ENCODE measurements around the gene STAT3. TPM values are rescaled to one million over a fixed set of nuclear protein-coding genes. Genes with fewer than 3 reads are reported as not detected.

STAT3 gene
- total and polyA plus RNA-seq, 2 experiments from 2014 or later, result 84.1 to 112 TPM

DNA sequence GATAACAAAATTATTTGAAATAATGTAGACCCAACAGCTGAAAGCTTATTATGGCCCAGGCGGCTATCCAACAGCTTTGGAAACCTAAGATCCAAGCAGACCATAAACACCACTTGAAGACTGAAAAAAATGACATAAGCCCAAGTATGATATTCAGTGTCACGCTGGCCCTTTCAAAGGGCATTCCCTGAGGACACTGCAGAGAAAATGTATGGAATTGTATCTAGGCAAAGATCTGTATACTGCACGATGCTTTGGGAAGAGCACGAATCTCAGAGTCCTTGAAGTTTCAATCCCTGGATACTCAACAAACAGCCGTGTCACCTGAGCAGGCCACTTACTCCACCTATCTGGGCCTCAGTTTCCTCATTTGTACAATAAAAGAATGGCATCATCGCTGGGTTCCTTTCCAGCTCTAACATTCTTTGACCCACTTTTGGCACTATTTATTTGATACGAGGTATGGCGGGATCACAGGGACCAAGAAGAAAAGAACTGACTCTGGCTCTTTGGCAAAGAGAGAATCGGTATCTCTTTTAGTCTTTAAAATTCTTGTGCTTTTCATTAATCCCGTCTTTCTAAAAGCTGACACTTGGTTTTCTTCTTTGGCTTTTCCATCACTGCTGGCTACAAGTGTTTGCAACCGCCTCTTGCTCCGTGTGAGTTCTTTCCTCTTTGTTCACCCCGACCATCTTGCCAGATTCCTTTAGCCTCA, 113.3 kb downstream of the STAT3 start:
- in situ Hi-C loops (cut with MboI), result no loop called here
- H3K4me3 ChIP-seq, result peak overlapping the region; percentile 90
- peak; percentile 65 for DNase-seq
- 11 to 13% methylated on average over 13 of the region's 13 CpGs for WGBS, 2 experiments (ENCODE audit: low coverage in 1 of 2, low lambda C conversion rate in 2 of 2, missing lambda C conversion rate in 2 of 2)
- peaks cover 6% of the 10 kb centered on the region; the same call in 1 of the 2 replicates for H4K20me1 ChIP-seq (ENCODE audit: insufficient read depth)
- H3F3A ChIP-seq (ENCODE audit: insufficient read depth), result no peaks in the 10 kb centered on the region
- H3K27me3 ChIP-seq (replicated peaks; ENCODE audit: insufficient read depth), result no peaks in the 10 kb centered on the region
- peaks cover 12% of the 10 kb centered on the region for H3K4me1 ChIP-seq (ENCODE audit: insufficient read depth)
- no peaks in the 10 kb centered on the region for H3K9me3 ChIP-seq (ENCODE audit: low read depth)
- no peaks in the 10 kb centered on the region for H3K9me2 ChIP-seq (ENCODE audit: insufficient read depth)
- H3K4me2 ChIP-seq (ENCODE audit: unreplicated experiment), result peak overlapping the region; percentile 99
- peak overlapping the region; percentile 81 for H2AFZ ChIP-seq
- TF ChIP-seq EZH2phosphoT487 (IDR thresholded peaks at IDR 0.05; ENCODE audit: insufficient read depth, low read depth) (no peak), EZH2 (IDR thresholded peaks at IDR 0.05; ENCODE audit: insufficient read depth, poor library complexity, severe bottlenecking) (no peak)
- peak overlapping the region; percentile 84 for H3K9ac ChIP-seq
- H3K79me2 ChIP-seq (ENCODE audit: insufficient read depth), result peaks cover 59% of the 10 kb centered on the region
- no peak overlapping the region for H3K27ac ChIP-seq
- no peaks in the 10 kb centered on the region for H3K36me3 ChIP-seq (ENCODE audit: low read depth)

DNA sequence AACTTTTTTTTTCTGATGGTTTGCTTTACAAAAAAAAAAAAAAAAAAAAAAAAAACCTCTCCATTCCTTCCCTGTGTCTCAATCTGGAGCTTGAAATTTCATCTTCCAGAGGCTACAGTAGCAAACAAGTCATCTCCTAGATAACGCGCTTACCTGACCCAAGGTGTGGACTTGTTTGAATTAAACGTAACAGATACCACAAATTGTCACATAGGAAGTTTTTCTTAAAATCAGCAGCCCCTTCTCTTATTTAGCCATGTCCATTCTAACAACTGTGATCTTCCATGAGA, 114.0 kb downstream of the STAT3 start:
- Histone ChIP-seq H3K27me3 (replicated peaks; ENCODE audit: insufficient read depth) (no peaks in the 10 kb centered on the region), H3K4me1 (ENCODE audit: insufficient read depth) (peaks cover 16% of the 10 kb centered on the region), H3K9ac (no peak overlapping the region), H3F3A (ENCODE audit: insufficient read depth) (no peaks in the 10 kb centered on the region), H3K4me3 (peak overlapping the region; percentile 90), H2AFZ (no peak overlapping the region), H3K79me2 (ENCODE audit: insufficient read depth) (peaks cover 67% of the 10 kb centered on the region), H4K20me1 (ENCODE audit: insufficient read depth) (peaks cover 6% of the 10 kb centered on the region; the same call in 1 of the 2 replicates), H3K9me2 (ENCODE audit: insufficient read depth) (no peaks in the 10 kb centered on the region), H3K9me3 (ENCODE audit: low read depth) (no peaks in the 10 kb centered on the region), H3K4me2 (ENCODE audit: unreplicated experiment) (no peak overlapping the region), H3K36me3 (ENCODE audit: low read depth) (no peaks in the 10 kb centered on the region), H3K27ac (no peak overlapping the region)
- TF ChIP-seq EZH2phosphoT487 (IDR thresholded peaks at IDR 0.05; ENCODE audit: insufficient read depth, low read depth) (no peak), EZH2 (IDR thresholded peaks at IDR 0.05; ENCODE audit: insufficient read depth, poor library complexity, severe bottlenecking) (no peak)
- DNase-seq, result no peak
- WGBS, 2 experiments (ENCODE audit: low coverage in 1 of 2, low lambda C conversion rate in 2 of 2, missing lambda C conversion rate in 2 of 2), result 85 to 86% methylated on average over 3 of the region's 3 CpGs
- in situ Hi-C loops (cut with MboI), result no loop called here

DNA sequence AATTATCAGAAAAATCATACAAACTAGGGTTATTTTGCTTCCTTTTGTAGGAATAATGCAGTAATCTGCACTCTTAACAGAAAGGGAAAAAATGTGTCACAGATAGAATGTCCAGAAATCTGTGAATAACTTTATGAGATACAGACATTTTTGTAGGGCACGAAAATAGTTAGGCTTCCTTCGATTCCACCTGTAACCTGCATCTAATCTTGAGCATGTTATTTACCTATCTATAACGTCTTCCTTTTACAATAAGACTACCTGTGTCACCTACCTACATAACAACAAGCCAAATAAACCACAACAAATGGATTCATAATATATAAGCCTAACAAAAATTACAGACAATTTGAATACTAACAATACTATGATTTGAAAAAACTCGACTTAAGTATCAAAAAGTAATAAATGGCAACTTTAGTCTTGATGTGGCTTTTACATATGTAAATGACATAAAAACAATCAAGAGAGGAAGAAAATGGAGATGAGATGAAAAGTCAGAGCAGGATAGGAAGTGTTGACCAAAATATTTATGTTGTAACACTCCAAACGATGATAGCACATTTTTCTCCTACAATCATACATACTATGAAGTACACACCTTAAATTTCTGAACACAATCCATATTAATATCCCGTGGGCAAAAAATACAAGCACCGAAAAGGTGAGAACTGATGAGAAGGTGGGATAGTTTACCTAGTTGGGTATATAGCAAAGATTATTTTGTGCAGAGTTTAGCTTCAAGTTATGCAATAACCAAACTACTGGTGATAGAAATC, 114.6 kb downstream of the STAT3 start:
- no peak for DNase-seq
- no peak overlapping the region for H3K4me2 ChIP-seq (ENCODE audit: unreplicated experiment)
- H3K27ac ChIP-seq, result no peak overlapping the region
- H3K9ac ChIP-seq, result no peak overlapping the region
- no peak overlapping the region for H2AFZ ChIP-seq
- no peak overlapping the region for H3K4me3 ChIP-seq
- TF ChIP-seq EZH2 (IDR thresholded peaks at IDR 0.05; ENCODE audit: insufficient read depth, poor library complexity, severe bottlenecking) (no peak), EZH2phosphoT487 (IDR thresholded peaks at IDR 0.05; ENCODE audit: insufficient read depth, low read depth) (no peak)
- WGBS, 2 experiments (ENCODE audit: low coverage in 1 of 2, low lambda C conversion rate in 2 of 2, missing lambda C conversion rate in 2 of 2), result 82 to 84% methylated on average over 7 of the region's 7 CpGs
- H3K79me2 ChIP-seq (ENCODE audit: insufficient read depth), result peaks cover 72% of the 10 kb centered on the region
- in situ Hi-C loops (cut with MboI), result no loop called here
- H3K36me3 ChIP-seq (ENCODE audit: low read depth), result no peaks in the 10 kb centered on the region
- no peaks in the 10 kb centered on the region for H3K9me3 ChIP-seq (ENCODE audit: low read depth)
- H3K4me1 ChIP-seq (ENCODE audit: insufficient read depth), result peaks cover 16% of the 10 kb centered on the region
- no peaks in the 10 kb centered on the region for H3K9me2 ChIP-seq (ENCODE audit: insufficient read depth)
- no peaks in the 10 kb centered on the region for H3F3A ChIP-seq (ENCODE audit: insufficient read depth)
- H3K27me3 ChIP-seq (replicated peaks; ENCODE audit: insufficient read depth), result no peaks in the 10 kb centered on the region
- peaks cover 6% of the 10 kb centered on the region; the same call in 1 of the 2 replicates for H4K20me1 ChIP-seq (ENCODE audit: insufficient read depth)

DNA sequence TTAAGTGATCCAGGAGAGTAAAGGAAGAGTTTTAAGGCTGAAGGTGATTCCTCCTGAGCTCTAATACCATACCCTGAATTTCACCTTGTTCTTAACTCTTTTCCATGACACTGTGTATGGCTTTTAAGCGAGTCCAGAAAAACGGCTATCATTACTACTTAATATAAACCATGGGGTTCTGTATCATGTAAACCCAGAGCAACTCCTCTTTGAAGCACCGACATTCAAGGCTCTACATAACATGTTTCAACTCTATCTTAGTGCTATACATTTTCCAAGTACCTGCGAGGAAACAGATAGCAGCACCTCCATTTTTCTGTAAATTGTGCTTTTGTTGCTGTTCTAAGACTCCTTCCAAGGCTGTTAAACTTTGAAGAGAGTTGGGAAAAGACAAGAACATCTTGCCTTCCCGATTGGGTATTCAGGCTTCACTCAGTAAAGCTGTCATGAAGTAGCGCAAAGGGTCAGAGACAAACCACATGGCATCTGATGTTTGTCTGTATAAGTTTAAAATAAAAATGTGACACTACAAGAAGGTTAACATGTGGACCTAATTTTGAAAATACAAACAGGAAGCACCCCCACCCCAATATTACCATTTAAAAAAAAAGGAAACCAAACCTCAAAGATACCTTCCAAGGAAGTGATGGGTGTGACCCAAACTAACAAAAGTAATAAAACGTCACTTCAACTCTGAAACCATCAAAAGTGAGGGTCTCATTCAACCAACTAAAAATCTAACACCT, 115.9 kb downstream of the STAT3 start:
- in situ Hi-C loops (cut with MboI), result no loop called here

More for the DNA sequence above, 115.9 kb downstream of the STAT3 start:
- no peaks in the 10 kb centered on the region for H3K27me3 ChIP-seq (replicated peaks; ENCODE audit: insufficient read depth)
- H3K9me3 ChIP-seq (ENCODE audit: low read depth), result no peaks in the 10 kb centered on the region
- H3K9ac ChIP-seq, result no peak overlapping the region
- H3K36me3 ChIP-seq (ENCODE audit: low read depth), result no peaks in the 10 kb centered on the region
- WGBS, 2 experiments (ENCODE audit: low coverage in 1 of 2, low lambda C conversion rate in 2 of 2, missing lambda C conversion rate in 2 of 2), result 69 to 78% methylated on average over 7 of the region's 7 CpGs
- H3K79me2 ChIP-seq (ENCODE audit: insufficient read depth), result peaks cover 84% of the 10 kb centered on the region
- H3K9me2 ChIP-seq (ENCODE audit: insufficient read depth), result no peaks in the 10 kb centered on the region
- peaks cover 16% of the 10 kb centered on the region for H3K4me1 ChIP-seq (ENCODE audit: insufficient read depth)
- H2AFZ ChIP-seq, result no peak overlapping the region
- TF ChIP-seq EZH2phosphoT487 (IDR thresholded peaks at IDR 0.05; ENCODE audit: insufficient read depth, low read depth) (no peak), EZH2 (IDR thresholded peaks at IDR 0.05; ENCODE audit: insufficient read depth, poor library complexity, severe bottlenecking) (no peak)
- no peak for DNase-seq
- H3K27ac ChIP-seq, result no peak overlapping the region
- no peak overlapping the region for H3K4me3 ChIP-seq
- H4K20me1 ChIP-seq (ENCODE audit: insufficient read depth), result peaks cover 6% of the 10 kb centered on the region; the same call in 1 of the 2 replicates
- H3F3A ChIP-seq (ENCODE audit: insufficient read depth), result no peaks in the 10 kb centered on the region
- no peak overlapping the region for H3K4me2 ChIP-seq (ENCODE audit: unreplicated experiment)
